A673 (cell line): ENCODE data around the gene FCRL6.

ENCODE experiments used
- CTCF ChIP-seq: fragments of 300-800, 200-600 bp; sonication (generic); conservative IDR thresholded peaks from 2 replicates; pipeline ENCODE4 v1.5.1; 2017; ENCODE audit warnings: low read depth, mild to moderate bottlenecking, antibody characterized with exemption, low read length, moderate library complexity, mixed read lengths
- EZH2 ChIP-seq: fragments of 200-600 bp; sonication (generic); IDR thresholded peaks from 2 replicates; pipeline ENCODE4 v1.6.1; 2017; ENCODE audit warnings: borderline replicate concordance, low read depth, mild to moderate bottlenecking, mixed read lengths, antibody characterized with exemption, low read length; ENCODE audit not compliant: poor library complexity, severe bottlenecking

GRCh38 chr1:159802111-159802510 lies at the start of gene FCRL6:
- TF ChIP-seq CTCF (no peak), EZH2 (no peak)
